ENCODE data around the gene SUCNR1.
"Not testable (repeated sequence)": the region's sequence is repeated elsewhere in the genome, so short reads cannot be mapped to it uniquely, and the experiment has no call there.

SUCNR1 gene

DNA sequence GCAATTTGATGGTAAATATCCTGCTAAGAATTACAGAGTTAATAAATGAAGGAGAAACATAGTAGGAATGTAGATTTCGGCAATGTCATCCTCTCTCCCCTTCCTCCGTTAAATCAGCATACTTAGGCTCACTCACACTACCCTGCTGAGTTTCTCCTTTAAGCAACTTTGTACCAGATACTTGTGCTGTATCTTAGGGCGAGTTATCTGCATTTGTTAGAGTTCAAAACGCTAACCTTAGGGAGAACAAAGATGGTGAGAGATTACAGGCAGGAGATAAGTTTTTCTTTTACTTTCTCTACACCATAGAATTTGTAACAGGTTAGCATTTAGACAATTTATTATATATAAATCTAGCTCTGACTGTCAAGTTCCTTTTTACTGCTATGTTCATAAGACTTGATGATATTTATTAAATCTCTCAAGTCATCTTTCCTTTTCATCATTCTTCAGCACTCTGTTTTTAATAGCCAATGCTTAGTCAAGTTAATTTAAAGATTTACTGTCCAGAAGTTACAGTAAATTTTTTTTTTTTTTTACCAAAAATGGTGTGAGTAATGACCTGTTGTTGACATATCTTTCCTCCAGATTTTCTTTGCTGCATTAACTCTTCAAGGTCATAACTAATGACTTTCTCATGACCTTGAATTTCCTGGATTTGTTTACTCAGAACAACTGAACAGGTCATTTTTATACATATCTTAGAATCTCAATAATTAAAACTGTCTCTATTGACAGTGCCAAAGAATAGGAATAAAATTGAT is 22.2 kb downstream of the SUCNR1 start:
- H3K4me3 ChIP-seq (ENCODE audit: low read depth, low read length) = no peak overlapping the region
- DNase-seq (ENCODE audit: low read depth) = no peak
- TF ChIP-seq, protein P1, sequence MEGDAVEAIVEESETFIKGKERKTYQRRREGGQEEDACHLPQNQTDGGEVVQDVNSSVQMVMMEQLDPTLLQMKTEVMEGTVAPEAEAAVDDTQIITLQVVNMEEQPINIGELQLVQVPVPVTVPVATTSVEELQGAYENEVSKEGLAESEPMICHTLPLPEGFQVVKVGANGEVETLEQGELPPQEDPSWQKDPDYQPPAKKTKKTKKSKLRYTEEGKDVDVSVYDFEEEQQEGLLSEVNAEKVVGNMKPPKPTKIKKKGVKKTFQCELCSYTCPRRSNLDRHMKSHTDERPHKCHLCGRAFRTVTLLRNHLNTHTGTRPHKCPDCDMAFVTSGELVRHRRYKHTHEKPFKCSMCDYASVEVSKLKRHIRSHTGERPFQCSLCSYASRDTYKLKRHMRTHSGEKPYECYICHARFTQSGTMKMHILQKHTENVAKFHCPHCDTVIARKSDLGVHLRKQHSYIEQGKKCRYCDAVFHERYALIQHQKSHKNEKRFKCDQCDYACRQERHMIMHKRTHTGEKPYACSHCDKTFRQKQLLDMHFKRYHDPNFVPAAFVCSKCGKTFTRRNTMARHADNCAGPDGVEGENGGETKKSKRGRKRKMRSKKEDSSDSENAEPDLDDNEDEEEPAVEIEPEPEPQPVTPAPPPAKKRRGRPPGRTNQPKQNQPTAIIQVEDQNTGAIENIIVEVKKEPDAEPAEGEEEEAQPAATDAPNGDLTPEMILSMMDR (IDR thresholded peaks at IDR 0.05; ENCODE audit: control insufficient read depth, extremely low read depth, insufficient read depth) = no peak

DNA sequence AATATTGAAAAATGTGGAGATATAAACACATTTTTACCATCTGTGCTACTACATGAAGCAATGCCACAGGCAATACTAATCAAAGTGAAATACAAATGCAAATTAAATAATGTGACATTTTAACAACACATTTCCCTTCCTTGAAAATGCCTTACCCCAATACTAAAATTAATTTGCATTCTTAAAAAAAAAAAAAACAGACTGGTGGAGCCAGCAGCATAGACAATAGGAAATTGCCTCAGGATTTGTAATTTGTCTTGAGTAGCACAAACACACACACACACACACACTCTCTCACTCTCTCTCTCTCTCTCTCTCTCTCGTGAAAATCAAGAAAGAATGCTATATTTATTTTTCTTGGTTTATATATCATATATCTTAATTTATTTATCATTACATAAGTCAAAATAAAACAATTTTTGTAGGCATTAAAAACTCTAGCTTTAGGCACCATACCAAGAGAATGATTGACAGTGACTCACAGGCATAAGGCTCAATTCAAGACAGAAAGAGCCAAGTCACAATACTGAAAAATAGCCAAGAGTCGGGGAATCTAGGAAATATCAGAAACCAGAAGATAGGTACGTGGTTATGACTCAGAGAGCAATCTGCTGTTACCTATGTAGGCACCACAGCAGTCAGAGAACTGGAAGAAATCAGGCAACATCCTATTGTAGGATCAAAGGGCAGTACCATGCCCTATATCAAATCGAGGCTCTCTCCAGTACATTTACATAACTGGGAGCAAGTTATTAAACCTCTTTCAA is 23.0 kb downstream of the SUCNR1 start:
- TF ChIP-seq, protein P1 (IDR thresholded peaks at IDR 0.05; ENCODE audit: control insufficient read depth, extremely low read depth, insufficient read depth) = no peak

DNA sequence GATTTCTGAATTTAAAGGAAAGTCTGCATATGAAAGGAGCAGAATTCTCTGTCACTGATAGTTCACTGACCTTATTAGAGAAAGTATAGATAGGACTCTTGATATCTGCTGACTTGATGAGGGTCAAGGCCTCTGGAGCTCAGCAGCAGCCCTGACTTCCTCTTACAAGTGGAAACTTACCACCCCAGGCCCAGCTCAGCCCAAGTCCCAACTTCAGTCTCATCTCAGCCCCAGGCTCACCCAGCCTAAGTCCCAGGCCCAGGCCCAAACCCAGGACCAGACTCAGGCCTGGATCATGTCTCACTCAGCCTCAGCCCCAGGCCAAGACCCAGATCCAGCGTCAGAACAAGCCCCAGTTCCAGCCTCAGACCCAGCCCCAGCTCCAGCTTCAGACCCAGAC is 24.7 kb downstream of the SUCNR1 start:
- DNase-seq (ENCODE audit: low read depth); H3K4me3 ChIP-seq (ENCODE audit: low read depth, low read length): not testable (repeated sequence)

More for the DNA sequence above, 23.0 kb downstream of the SUCNR1 start:
- H3K4me3 ChIP-seq (ENCODE audit: low read depth, low read length) = no peak overlapping the region
- DNase-seq (ENCODE audit: low read depth) = no peak

DNA sequence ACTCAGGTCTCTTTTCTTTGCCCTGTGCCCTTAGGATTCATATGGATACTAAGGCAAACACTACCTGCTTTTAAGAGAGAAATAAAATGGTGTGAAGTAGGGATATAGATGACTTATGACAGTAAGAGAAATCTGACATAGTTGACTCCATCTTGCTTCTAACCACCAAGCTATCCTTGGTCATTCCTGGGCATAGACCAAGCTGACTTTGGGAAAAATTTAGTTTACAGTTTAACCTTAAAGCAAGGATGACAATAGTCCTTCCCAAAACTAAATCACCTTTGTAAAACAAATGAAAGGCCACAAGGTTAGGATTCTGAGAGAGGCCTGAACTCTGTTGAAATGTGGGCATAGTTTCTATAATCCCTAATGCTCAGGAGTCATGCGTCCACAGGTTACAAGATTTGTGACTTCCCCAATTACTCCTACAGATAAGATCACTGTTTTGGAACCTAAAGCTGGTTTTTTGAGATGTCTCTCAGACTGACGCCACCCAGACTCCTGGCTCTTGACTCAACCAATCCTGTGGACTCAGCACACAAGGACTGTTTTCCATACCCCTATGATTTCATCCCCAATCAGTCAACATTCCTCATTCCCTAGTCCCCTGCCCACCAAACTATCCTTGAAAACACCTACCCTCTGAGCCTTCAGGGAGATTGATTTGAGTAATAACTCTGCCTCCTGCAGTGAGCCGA is 25.3 kb downstream of the SUCNR1 start:
- DNase-seq (ENCODE audit: low read depth) = not testable (repeated sequence)

DNA sequence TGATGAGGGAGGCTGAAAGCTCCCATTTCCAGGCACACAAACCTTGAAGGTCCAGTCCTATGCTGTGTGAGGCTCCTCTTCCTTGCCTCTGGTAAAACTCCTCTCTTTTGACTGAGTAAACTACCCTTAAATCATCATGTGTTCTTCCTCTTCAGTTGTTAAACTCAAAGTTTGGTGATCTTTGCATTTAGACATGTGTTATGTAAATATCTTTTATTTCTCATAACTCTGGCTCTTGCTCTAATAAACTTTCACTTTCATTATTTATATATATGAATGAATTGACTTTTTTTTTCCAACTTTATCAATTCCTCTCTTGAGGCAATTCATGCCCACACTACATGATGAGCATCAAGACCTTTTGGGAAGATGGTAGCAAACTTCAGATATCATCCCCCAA is 26.6 kb downstream of the SUCNR1 start:
- no peak overlapping the region for H3K4me3 ChIP-seq (ENCODE audit: low read depth, low read length)
- TF ChIP-seq, protein P1 (IDR thresholded peaks at IDR 0.05; ENCODE audit: control insufficient read depth, extremely low read depth, insufficient read depth) = no peak
- no peak for DNase-seq (ENCODE audit: low read depth)

More for the DNA sequence above, 25.3 kb downstream of the SUCNR1 start:
- not testable (repeated sequence) for H3K4me3 ChIP-seq (ENCODE audit: low read depth, low read length)

DNA sequence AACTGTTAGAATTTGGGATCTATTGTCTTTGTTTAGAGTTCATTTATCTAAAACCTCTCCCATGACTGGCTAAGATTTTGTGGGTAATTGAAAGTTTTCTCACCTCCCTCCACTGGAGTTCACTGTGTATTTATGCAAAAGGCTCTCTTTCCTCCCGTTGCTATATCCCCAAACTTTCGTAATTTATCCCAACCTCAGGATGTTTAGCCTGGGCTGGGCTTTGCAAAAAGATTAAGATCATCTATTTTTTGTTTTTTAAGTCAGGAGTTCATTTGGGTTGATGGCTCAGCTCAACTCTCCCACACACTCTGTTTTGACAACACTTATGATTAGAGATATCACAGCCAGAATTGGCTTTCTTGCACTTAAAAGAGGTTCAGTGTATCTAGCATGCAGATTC is 27.0 kb downstream of the SUCNR1 start:
- H3K4me3 ChIP-seq (ENCODE audit: low read depth, low read length) = no peak overlapping the region
- no peak for DNase-seq (ENCODE audit: low read depth)
- TF ChIP-seq, protein P1 (IDR thresholded peaks at IDR 0.05; ENCODE audit: control insufficient read depth, extremely low read depth, insufficient read depth) = no peak

DNA sequence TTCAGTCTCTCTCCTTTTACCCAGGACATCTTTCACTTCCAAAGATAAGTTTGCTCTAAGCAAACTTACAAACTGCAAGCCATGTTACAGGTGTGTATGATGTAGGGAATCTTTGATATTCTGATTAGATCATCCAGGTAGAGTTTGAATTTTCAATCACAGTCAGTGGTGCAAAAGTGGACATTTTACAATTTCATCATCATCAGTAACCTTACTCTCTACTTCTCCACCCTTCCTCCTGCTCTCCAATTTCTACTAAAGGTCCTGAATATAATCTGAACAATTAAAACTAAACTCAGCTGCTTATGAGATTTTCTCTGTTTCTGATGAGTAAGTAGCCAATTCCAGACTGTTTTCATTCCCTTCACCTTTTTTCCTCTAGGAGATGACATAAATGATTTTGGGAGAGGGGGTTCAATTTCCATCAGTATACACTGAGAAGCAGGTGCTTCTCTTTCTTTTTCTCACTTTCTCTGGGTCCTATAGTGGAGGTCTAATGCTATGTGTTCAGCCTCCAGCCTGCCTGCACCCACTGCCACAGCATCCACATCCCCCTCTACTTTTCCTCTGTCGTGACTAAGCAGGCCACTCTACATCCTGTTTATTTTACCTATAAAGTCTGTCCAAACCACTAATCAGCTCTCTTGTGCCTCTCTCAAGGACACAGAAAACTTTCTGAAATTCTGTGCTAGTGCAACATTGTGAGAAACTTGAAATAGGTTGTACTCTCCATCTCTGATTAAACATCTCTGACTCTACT is 27.6 kb downstream of the SUCNR1 start:
- no peak for DNase-seq (ENCODE audit: low read depth)
- TF ChIP-seq, protein P1 (IDR thresholded peaks at IDR 0.05; ENCODE audit: control insufficient read depth, extremely low read depth, insufficient read depth) = no peak
- no peak overlapping the region for H3K4me3 ChIP-seq (ENCODE audit: low read depth, low read length)
